Breast epithelium (tissue), 3 donors: ENCODE results near the gene RBM8A.

Source experiments
- CTCF ChIP-seq, 3 donors: fragments of 450-650 bp; IDR thresholded peaks; one replicate each; pipeline ENCODE4 v1.5.1; 2016 to 2017; ENCODE audit warnings: antibody characterized with exemption in 3 of 3, mild to moderate bottlenecking in 3 of 3, moderate library complexity in 3 of 3
- POLR2A ChIP-seq: fragments of 450-650 bp; IDR thresholded peaks from one replicate; pipeline ENCODE4 v1.6.1; 2016; ENCODE audit warnings: antibody characterized with exemption, mild to moderate bottlenecking, moderate library complexity
- POLR2AphosphoS5 ChIP-seq, 3 donors: sonication (generic); formaldehyde crosslinking; IDR thresholded peaks; one replicate each; pipeline ENCODE4 v1.6.1; 2017; ENCODE audit warnings: antibody characterized with exemption in 3 of 3

GRCh38 chr1:145871994-145872924, 55.0 kb downstream of the RBM8A start:
- TF ChIP-seq CTCF (IDR thresholded peaks at IDR 0.05) (no peak), POLR2AphosphoS5 (IDR thresholded peaks at IDR 0.05) (peak in 2 of 3 donors; percentile 10 to 21), POLR2A (no peak)
